ENCODE results near the gene NUP107.
"Not testable (repeated sequence)": the region's sequence is repeated elsewhere in the genome, so short reads cannot be mapped to it uniquely, and the experiment has no call there.

Gene NUP107

GRCh38 chr12:68686595-68687521 lies at the start of gene NUP107:
TSS of gene NUP107 (plus strand) at chr12:68686978. CDS start at chr12:68687066, 88 bp downstream.
- DNase-seq (ENCODE audit: low read depth), result peak; percentile 95

- DNase-seq (ENCODE audit: low read depth), result not testable (repeated sequence)
Observed at GRCh38 chr12:68637439-68637838, 49.3 kb upstream of the NUP107 start.

GRCh38 chr12:68638171-68638570 lies 48.6 kb upstream of the NUP107 start:
- DNase-seq (ENCODE audit: low read depth), result no peak

GRCh38 chr12:68638721-68639395 lies 47.9 kb upstream of the NUP107 start:
- DNase-seq (ENCODE audit: low read depth), result no peak

DNA sequence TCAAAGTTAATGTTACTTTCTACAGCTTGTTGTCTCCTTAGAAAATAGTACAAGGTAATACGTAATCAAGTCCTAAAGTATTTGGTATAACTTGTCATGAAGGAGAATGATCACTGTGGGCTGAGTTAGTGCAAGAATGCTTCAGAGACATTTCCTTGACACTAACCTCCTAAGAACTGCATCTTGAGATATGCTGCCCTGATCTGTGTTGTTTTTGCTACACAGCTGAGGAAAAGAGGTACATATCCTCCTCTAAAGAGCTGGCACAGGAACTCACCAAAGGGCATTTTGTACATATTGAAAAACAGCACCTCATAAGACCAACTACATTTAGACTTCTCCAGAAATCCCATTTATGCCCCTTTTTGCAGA lies 47.4 kb upstream of the NUP107 start:
- DNase-seq (ENCODE audit: low read depth), result no peak

DNA sequence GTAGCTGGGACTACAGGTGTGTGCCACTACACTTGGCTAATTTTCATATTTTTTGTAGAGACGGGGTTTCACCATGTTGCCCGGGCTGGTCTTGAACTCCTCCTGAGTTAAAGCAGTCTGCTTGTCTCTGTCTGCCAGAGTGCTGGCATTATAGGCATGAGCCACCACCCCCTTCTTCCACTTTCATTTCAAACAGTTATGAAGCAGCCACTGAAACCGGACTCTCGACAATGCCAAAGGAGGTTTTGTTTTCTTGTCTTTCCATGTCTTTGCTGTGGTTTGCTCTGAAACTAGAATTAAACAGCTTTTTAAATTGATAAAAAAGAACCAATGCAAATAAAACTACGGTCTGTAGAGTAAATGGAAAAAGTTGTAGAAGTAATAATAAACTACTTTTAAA lies 45.6 kb upstream of the NUP107 start:
- peak; percentile 48 for DNase-seq (ENCODE audit: low read depth)

DNA sequence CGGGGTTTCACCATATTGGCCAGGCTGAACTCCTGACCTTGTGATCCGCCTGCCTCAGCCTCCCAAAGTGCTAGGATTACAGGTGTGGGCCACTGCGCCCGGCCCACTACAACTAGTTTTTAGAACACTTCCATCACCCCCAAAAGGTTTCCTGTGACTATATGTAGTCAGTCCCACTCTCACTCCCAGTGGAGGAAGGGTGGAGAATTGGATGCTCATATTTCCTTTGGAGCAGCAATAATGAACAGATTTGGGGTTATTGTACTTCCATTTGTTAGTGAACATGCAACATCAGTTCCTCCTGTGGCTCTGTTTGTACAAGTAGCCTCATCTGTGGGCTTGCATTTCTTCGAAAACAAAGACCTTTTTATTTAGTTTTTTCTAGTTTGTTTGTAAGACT lies 40.3 kb upstream of the NUP107 start:
- DNase-seq (ENCODE audit: low read depth), result no peak

GRCh38 chr12:68647507-68647906 lies 39.3 kb upstream of the NUP107 start:
- DNase-seq (ENCODE audit: low read depth), result no peak

DNA sequence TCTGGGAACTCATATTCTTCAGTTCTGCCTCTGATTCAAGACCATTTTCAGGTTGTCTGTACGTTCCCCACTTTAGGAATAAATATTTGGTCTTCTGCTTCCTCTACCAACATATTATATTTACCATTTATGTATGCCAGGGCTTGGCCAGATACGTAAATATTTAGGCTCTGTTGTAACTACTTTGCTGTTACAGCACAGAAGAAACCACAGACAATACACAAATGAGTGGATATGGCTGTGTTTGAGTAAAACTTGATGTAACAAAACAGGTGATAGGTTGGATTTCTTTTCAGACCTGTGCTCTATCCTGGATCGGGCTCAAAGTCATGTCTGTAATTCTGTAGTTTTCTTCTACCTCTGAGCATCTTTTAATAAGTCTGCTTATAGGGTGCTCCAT lies 38.6 kb upstream of the NUP107 start:
- DNase-seq (ENCODE audit: low read depth), result no peak

- DNase-seq (ENCODE audit: low read depth), result no peak
Observed at GRCh38 chr12:68665016-68665569, 21.7 kb upstream of the NUP107 start.

DNA sequence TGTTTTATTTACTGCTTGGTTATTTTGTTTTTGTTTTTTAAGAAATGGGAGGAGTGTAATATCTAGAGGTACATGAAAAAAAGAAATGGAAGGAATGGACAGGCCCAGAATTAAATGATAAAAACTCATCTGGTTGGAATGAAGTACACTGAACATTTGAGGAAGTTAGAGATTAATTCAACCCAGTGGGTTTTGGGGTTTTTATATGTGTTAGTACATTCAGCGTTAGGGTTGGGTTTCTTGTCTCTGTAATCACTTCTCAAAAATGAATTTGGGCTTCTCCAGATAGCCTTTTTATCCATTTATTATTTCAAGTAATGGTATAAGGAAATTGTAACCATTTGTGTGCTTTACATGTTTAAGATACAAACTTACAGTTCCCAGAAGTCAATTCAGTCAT lies 19.5 kb upstream of the NUP107 start:
- no peak for DNase-seq (ENCODE audit: low read depth)

GRCh38 chr12:68667896-68668295 lies 18.9 kb upstream of the NUP107 start:
- DNase-seq (ENCODE audit: low read depth), result no peak

GRCh38 chr12:68671179-68671578 lies 15.6 kb upstream of the NUP107 start:
- no peak for DNase-seq (ENCODE audit: low read depth)

DNA sequence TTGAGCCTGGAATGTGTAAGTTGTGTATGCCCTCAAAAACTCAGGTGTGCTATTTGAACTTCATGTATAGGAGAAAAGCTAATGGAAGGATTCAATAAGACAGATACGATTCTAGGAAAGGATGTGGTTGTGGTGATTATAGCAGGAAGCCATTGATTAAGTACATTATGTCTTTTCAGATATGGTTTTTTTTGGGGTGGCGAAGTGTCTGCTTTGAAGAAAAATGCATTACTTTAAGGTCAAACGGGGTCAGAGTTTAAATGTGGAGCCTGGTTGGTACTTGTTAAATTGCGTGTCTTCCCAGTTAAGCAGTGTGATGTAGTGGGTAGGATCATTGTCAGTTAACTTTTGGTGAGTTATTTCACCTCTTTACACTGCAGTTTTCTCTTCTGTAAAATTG lies 13.0 kb upstream of the NUP107 start:
- no peak for DNase-seq (ENCODE audit: low read depth)

GRCh38 chr12:68674376-68674775 lies 12.4 kb upstream of the NUP107 start:
- no peak for DNase-seq (ENCODE audit: low read depth)

DNA sequence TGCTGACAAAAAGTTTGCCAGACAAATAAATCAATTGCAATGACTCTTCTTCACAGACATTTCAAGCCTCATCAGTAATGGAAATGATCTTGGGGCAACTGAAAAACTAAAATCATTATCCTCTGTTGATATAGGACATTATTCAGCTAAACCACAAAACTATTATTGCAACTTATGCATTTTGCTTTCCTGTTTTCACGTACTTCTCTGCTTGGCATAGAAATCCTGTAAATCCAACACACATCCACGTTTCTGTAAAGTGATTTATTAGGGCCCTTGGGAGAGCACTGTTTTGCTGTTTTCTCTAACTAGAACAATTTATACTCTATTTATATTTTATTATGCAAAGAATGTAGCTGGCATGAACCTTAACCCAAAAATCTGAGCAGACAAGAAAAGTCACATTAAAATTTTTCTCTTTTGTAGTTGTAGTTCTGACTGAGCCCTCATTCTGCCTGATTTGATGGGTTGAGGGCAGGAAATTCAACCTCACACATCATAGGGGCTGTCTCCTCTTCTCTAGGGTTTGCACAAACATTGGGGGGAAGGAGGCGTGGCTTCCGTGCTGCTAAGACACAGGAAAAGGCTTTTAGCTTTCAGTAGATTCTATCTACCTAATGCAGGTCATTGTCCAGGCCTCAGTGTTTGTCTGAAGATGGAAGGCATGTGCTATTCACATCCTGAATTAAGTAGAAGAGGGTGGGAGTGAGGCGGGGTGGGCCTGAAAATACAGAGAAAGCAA lies 11.5 kb upstream of the NUP107 start:
- DNase-seq (ENCODE audit: low read depth), result peak; percentile 32

GRCh38 chr12:68676854-68677253 lies 9.9 kb upstream of the NUP107 start:
- not testable (repeated sequence) for DNase-seq (ENCODE audit: low read depth)

- DNase-seq (ENCODE audit: low read depth), result no peak
Observed at GRCh38 chr12:68686262-68686594, 550 bp upstream of the NUP107 start.

DNA sequence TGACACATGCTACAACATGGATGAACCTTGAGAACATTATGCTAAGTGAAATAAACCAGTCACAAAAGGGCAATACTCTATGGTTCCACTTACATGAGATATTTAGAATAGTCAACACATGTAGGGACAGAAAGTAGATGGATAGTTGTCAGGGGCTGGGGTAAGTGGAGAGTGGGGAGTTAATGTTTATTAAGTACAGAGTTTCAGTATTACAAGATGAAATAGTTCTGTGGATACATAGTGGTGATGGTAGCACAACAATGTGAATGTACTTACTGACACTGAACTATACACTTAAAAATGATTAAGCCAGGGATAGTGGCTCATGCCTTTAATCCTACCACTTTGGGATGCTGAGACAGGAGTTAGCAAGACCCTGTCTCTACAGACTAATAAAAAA lies 8.7 kb downstream of the NUP107 start:
- DNase-seq (ENCODE audit: low read depth), result no peak

DNA sequence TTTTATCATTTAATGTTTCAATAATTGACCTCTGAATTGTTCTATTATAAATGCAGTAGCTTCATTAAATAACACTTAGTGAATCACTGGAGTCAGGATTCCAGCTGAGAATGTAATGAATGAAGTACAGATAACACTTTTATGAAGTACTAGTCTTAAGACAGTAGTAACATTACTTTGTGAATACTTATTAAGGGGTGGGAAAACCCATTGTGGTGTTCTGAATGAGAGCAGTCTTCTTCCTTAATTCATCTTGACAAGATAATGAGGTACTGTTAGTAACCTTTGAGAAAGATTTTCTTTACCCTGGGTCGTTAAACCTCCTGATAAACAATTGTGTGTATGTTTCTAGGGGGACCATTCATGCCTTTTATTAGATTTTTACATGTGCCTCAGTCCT lies 12.7 kb downstream of the NUP107 start:
- DNase-seq (ENCODE audit: low read depth), result no peak

DNA sequence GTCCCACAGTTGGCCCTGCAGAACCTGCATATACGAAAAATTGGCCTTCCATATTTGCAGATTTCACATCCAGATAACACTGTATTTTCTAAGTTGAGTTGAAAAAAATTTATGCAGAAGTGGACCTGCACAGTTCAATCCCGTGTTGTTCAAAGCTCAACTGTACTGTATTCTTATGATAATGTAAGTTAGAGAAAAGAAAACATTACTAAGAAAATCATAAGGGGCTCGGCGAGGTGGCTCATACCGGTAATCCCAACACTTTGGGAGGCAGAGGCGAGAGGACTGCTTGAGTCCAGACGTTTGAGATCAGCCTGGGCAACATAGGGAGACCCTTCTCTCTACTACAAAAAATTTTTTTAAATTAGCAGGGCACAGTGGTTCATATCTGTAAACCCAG lies 41.0 kb downstream of the NUP107 start:
- no peak for DNase-seq (ENCODE audit: low read depth)

DNA sequence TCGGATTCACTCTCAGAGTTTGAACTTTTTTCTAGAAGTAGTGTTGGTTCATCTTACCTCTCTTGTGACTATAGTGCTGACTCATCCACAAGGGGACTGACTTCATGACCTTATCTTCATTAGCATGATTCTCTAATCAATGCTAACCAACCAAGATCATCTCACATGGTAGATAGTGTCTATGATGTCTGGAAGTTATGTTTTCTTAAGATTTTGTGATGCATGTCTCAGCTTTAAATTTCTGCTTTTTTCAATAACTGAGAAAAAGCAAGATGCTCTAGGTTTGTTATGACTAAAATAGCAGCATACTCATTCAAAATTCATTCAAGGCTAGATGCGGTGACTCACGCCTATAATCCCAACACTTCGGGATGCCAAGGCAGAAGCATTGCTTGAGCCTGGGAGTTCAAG lies 46.9 kb downstream of the NUP107 start:
- DNase-seq (ENCODE audit: low read depth), result no peak

- DNase-seq (ENCODE audit: low read depth), result no peak
Observed at GRCh38 chr12:68739891-68740290, 53.1 kb downstream of the NUP107 start.
